ENCODE measurements around the gene HOXB3. TPM values are rescaled to one million over a fixed set of nuclear protein-coding genes. Genes with fewer than 3 reads are reported as not detected.

HOXB3 gene
- total and polyA plus RNA-seq, 2 of the 4 experiments (the other 2 are of a cell fraction): 6.3 to 59.6 TPM

DNA sequence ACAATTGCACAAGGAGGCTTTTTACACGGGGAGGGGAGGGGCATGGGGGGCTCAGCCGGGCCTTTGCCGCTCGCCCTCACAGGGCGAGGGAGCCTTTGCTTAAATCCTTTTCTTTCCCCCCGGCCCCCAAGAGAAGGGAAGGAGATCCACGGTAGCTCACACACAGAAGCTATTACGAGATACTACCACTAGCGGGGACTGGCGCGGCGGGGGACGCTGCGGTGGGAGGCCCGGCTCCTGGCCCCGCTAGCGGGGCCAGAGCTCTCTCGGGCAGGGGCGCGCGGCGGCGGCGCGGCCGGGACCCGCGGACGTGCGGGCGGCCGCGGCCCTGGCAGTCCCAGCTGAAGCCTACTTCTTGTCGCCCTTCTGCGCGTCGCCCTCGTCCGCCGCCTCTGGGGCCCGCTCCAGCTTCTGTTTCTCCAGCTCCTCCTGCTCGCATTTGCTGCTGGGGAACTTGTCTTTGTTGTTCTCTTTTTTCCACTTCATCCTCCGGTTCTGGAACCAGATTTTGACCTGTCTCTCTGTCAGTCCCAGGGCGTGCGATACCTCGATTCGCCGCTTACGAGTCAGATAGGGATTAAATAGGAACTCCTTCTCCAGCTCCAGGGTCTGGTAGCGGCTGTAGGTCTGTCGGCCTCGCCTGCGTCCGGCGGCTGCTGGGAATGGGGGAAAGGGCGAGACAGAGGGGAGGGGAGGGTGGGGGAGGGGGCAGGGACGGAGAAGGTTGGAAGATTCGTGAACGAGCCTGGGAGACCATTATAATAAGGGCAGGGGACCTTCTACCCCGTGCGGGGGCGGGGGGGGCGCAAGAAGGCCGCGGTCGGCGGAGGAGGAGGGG is 23.0 kb upstream of the HOXB3 start:
- H3K36me3 ChIP-seq (ENCODE audit: control insufficient read depth, insufficient read depth, low read length): no peaks in the 10 kb centered on the region
- ChIA-PET CTCF (interaction anchor here (0.6 to 1.4 kb wide), 13 partner anchors 9 to 663 kb away, joined by 3 to 6 read pairs (median 3); no protein-coding TSS in a partner anchor), POLR2A (ENCODE audit: unreplicated experiment) (interaction anchor here (0.5 to 1.4 kb wide), 3 partner anchors 17 to 297 kb away, joined by 3 to 4 read pairs (median 4); no protein-coding TSS in a partner anchor)
- H4K8ac ChIP-seq (ENCODE audit: low read depth in 2 of 2, low read length in 2 of 2): peak overlapping the region; percentile 35 to 93; a peak in 3 of 4 replicates
- H3K4ac ChIP-seq (ENCODE audit: low read depth, low read length): peak overlapping the region; percentile 86
- peak overlapping the region; percentile 8 for H2AK9ac ChIP-seq (replicated peaks; ENCODE audit: low read depth, low read length, poor library complexity)
- H2BK120ac ChIP-seq (ENCODE audit: low read depth, low read length): peak overlapping the region; percentile 70; the same call in 1 of the 2 replicates
- H3K9ac ChIP-seq (ENCODE audit: low read depth, low read length): peak overlapping the region; percentile 96
- peak overlapping the region; percentile 77 for H4K5ac ChIP-seq (ENCODE audit: low read depth, low read length)
- peak overlapping the region; percentile 63 for H3K4me3 ChIP-seq (ENCODE audit: insufficient read depth, low read depth, low read length)
- ATAC-seq (ENCODE audit: low read depth) (peak; percentile 58), DNase-seq (peak; percentile 61)
- peak overlapping the region; percentile 79 for H2BK5ac ChIP-seq (ENCODE audit: low read depth, low read length, poor library complexity, severe bottlenecking)
- dilution Hi-C loops (cut with HindIII; ENCODE audit: low sequenced_read_pairs, unreplicated experiment) (no loop called here), intact Hi-C loops (cut with micrococcal nuclease) (no loop called here), in situ Hi-C loops (cut with MboI; ENCODE audit: low sequenced_read_pairs) (no loop called here)
- no peaks in the 10 kb centered on the region for H3K9me3 ChIP-seq (ENCODE audit: control insufficient read depth, insufficient read depth, low read length)
- peak overlapping the region; percentile 97 for H3K14ac ChIP-seq (replicated peaks; ENCODE audit: low read depth, low read length)
- H3K27ac ChIP-seq (ENCODE audit: insufficient read depth, low read length): peak overlapping the region; percentile 94
- H2AFZ ChIP-seq (replicated peaks; ENCODE audit: low read length, poor library complexity): peak overlapping the region; percentile 84
- peak overlapping the region; percentile 5; the same call in 1 of the 3 replicates for H2BK15ac ChIP-seq (ENCODE audit: low read depth, low read length)
- peaks cover 9 to 34% of the 10 kb centered on the region in 2 experiments; a peak in 3 of 4 replicates for H3K79me1 ChIP-seq (ENCODE audit: low read depth in 1 of 2, low read length in 2 of 2)
- H3K23ac ChIP-seq (ENCODE audit: low read depth, low read length): peak overlapping the region; percentile 98
- WGBS, 2 experiments (ENCODE audit: extremely low coverage in 2 of 2, insufficient read length in 1 of 2): 0% methylated on average over 26 of the region's 67 CpGs; no CpG with 5 or more reads in 1 of the 2 experiments
- peak overlapping the region; percentile 50 for H3K56ac ChIP-seq (ENCODE audit: extremely low read depth, insufficient read depth, low read length)
- 0 out of 2 replicates have a peak, but pooled peaks cover 3% of the 10 kb centered on the region for H3K9me1 ChIP-seq (ENCODE audit: insufficient read depth, low read length)
- H2AK5ac ChIP-seq (ENCODE audit: low read depth, low read length): no peak overlapping the region
- BruUV-seq (replicated peaks): no TSS peak
- TF ChIP-seq, protein P1, sequence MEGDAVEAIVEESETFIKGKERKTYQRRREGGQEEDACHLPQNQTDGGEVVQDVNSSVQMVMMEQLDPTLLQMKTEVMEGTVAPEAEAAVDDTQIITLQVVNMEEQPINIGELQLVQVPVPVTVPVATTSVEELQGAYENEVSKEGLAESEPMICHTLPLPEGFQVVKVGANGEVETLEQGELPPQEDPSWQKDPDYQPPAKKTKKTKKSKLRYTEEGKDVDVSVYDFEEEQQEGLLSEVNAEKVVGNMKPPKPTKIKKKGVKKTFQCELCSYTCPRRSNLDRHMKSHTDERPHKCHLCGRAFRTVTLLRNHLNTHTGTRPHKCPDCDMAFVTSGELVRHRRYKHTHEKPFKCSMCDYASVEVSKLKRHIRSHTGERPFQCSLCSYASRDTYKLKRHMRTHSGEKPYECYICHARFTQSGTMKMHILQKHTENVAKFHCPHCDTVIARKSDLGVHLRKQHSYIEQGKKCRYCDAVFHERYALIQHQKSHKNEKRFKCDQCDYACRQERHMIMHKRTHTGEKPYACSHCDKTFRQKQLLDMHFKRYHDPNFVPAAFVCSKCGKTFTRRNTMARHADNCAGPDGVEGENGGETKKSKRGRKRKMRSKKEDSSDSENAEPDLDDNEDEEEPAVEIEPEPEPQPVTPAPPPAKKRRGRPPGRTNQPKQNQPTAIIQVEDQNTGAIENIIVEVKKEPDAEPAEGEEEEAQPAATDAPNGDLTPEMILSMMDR (conservative IDR thresholded peaks at IDR 0.05; ENCODE audit: low read depth, low read length): peak; percentile 33
- TF ChIP-seq POLR2A (IDR thresholded peaks at IDR 0.05; ENCODE audit: low read depth, low read length): no peak
- H4K20me1 ChIP-seq (ENCODE audit: insufficient read depth, low read length): peaks cover under 1% of the 10 kb centered on the region; the same call in 1 of the 2 replicates
- peaks cover 14% of the 10 kb centered on the region for H3K4me1 ChIP-seq (ENCODE audit: control insufficient read depth, insufficient read depth, low read length)
- H3K27me3 ChIP-seq (ENCODE audit: control insufficient read depth, insufficient read depth, low read length): peaks cover 29% of the 10 kb centered on the region
- H4K91ac ChIP-seq (ENCODE audit: insufficient read depth, low read depth, low read length): peak overlapping the region; percentile 69
- H3K4me2 ChIP-seq (ENCODE audit: low read depth, low read length): peak overlapping the region; percentile 91
- peak overlapping the region; percentile 86 for H3K18ac ChIP-seq (ENCODE audit: low read depth, low read length)
- H2BK20ac ChIP-seq (ENCODE audit: low read depth, low read length): peak overlapping the region; percentile 61; the same call in 1 of the 2 replicates
